ENCODE measurements around the gene FREM1. TPM values are rescaled to one million over a fixed set of nuclear protein-coding genes. Genes with fewer than 3 reads are reported as not detected.
"Not testable (repeated sequence)": the region's sequence is repeated elsewhere in the genome, so short reads cannot be mapped to it uniquely, and the experiment has no call there.

Gene FREM1
- total RNA-seq, 4 donors from 2014 or later, result 0.53 to 2.8 (median 1.5) TPM

GRCh38 chr9:14923701-14924100 lies 13.5 kb upstream of the FREM1 start:
- 83 to 92% methylated on average over 2 of the region's 2 CpGs for WGBS, 2 donors
- H3K4me3 ChIP-seq (ENCODE audit: low read depth, poor library complexity, severe bottlenecking), result no peak overlapping the region
- no peak for TF ChIP-seq CTCF (IDR thresholded peaks at IDR 0.05)
- DNase-seq (ENCODE audit: low spot score in 2 of 2), result no peak
- intact Hi-C loops (cut with DNase I; ENCODE audit: low total_unique reads), result no loop called here

GRCh38 chr9:14920805-14921204 lies 10.6 kb upstream of the FREM1 start:
- 49 to 51% methylated on average over 3 of the region's 3 CpGs for WGBS, 2 donors
- H3K4me3 ChIP-seq (ENCODE audit: low read depth, poor library complexity, severe bottlenecking); DNase-seq (ENCODE audit: low spot score in 2 of 2); intact Hi-C loops (cut with DNase I; ENCODE audit: low total_unique reads): not testable (repeated sequence)

GRCh38 chr9:14913366-14913765 lies 3.1 kb upstream of the FREM1 start:
- H3K4me3 ChIP-seq (ENCODE audit: low read depth, poor library complexity, severe bottlenecking), result no peak overlapping the region
- intact Hi-C loops (cut with DNase I; ENCODE audit: low total_unique reads), result no loop called here
- no peak for TF ChIP-seq CTCF (IDR thresholded peaks at IDR 0.05)
- TF ChIP-seq POLR2A (IDR thresholded peaks at IDR 0.05), result no peak
- no peak for DNase-seq (ENCODE audit: low spot score in 2 of 2)
- 93 to 98% methylated on average over 1 of the region's 1 CpG for WGBS, 2 donors

GRCh38 chr9:14912859-14913258 lies 2.6 kb upstream of the FREM1 start:
- no peak overlapping the region for H3K4me3 ChIP-seq (ENCODE audit: low read depth, poor library complexity, severe bottlenecking)
- DNase-seq (ENCODE audit: low spot score in 2 of 2), result no peak
- WGBS, 2 donors, result 90 to 93% methylated on average over 6 of the region's 6 CpGs
- intact Hi-C loops (cut with DNase I; ENCODE audit: low total_unique reads), result no loop called here
- TF ChIP-seq CTCF (IDR thresholded peaks at IDR 0.05), result no peak
- TF ChIP-seq POLR2A (IDR thresholded peaks at IDR 0.05), result no peak

GRCh38 chr9:14911046-14911445 lies 818 bp upstream of the FREM1 start:
- DNase-seq (ENCODE audit: low spot score in 2 of 2), result no peak
- H3K4me3 ChIP-seq (ENCODE audit: low read depth, poor library complexity, severe bottlenecking), result no peak overlapping the region
- TF ChIP-seq CTCF (IDR thresholded peaks at IDR 0.05), result no peak
- TF ChIP-seq POLR2A (IDR thresholded peaks at IDR 0.05), result no peak
- intact Hi-C loops (cut with DNase I; ENCODE audit: low total_unique reads), result no loop called here
- 92 to 95% methylated on average over 2 of the region's 2 CpGs for WGBS, 2 donors

- TF ChIP-seq POLR2A (IDR thresholded peaks at IDR 0.05) (no peak), CTCF (IDR thresholded peaks at IDR 0.05) (no peak)
- 16 to 18% methylated on average over 2 of the region's 2 CpGs for WGBS, 2 donors
- H3K4me3 ChIP-seq (ENCODE audit: low read depth, poor library complexity, severe bottlenecking), result no peak overlapping the region
- intact Hi-C loops (cut with DNase I; ENCODE audit: low total_unique reads), result no loop called here
- no peak for DNase-seq (ENCODE audit: low spot score in 2 of 2)
These were observed 647 bp downstream of the FREM1 start for GRCh38 chr9:14909601-14909960.
